Bronchial epithelial cell (primary cell): ENCODE data around the gene ZFHX2. TPM values are rescaled to one million over a fixed set of nuclear protein-coding genes. Genes with fewer than 3 reads are reported as not detected.
A peak's percentile ranks its signal among the peaks of the same experiment; 100 is the strongest.

ENCODE experiments used
- DNase-seq: peaks from one replicate; pipeline ENCODE4 v3.0.0-alpha.2; 2010; ENCODE audit warnings: low read depth
- FAIRE-seq: peaks from 2 replicates; lab custom pipeline; 2011; peaks lifted over from hg19 to GRCh38; lab: Jason Lieb, UNC
- H3K27me3 ChIP-seq: 2 replicates; pipeline ENCODE4 v1.5.1; 2011; ENCODE audit warnings: low read length; ENCODE audit not compliant: control insufficient read depth, insufficient read depth
- H3K36me3 ChIP-seq: 2 replicates; pipeline ENCODE4 v1.5.1; 2011; ENCODE audit warnings: low read length; ENCODE audit not compliant: control insufficient read depth, insufficient read depth
- H3K4me3 ChIP-seq: 2 replicates; pipeline ENCODE4 v1.5.1; 2011; ENCODE audit warnings: mild to moderate bottlenecking, low read depth, low read length, control low read depth
- total RNA-seq: library from RNA; depleted of rRNA; stranded (reverse); fragments of >200 nt; gene quantifications from 2 replicates; pipeline ENCODE4 v1.2.1, GENCODE V29; 2014
- TF ChIP-seq, protein P1 (sequence below): IDR thresholded peaks from 2 replicates; pipeline ENCODE4 v1.5.1; 2011; ENCODE audit warnings: mild to moderate bottlenecking, moderate library complexity, low read length, control low read depth, inconsistent platforms; ENCODE audit not compliant: insufficient read depth, severe bottlenecking

Gene ZFHX2
- total RNA-seq, 1 donor from 2014 or later = 0.26 TPM

DNA sequence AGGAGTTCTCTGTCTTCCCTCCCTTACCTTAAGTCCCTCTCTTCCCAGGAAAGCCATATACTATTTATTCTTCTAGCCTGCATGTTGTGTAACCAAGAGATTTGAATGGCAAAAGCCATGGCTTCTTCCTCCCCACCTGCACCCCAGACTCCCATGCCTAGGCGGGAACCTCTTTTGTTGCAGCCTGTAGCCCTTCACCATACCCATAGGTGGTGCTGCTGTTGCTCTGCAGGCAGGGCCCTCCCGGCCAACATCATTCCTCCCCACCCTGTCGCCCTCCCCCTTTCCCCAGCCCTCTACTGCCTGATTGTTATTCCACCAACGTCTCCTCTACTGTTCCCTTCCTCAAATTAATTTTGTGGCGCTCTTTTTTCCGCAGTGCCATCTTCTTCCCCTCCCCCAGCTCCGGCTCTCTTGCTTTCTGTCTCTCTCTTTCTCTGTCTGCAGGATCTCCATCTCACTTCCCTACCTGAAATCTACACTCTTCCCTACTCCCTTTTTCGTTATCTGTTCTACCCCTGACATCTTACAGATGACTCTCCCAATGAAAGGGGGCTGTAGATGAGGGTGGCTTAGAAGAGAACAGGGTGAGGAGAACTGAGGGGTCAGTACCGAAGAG is 68.2 kb downstream of the ZFHX2 start:
- DNase-seq (no peak), FAIRE-seq (no peak)
- peaks cover 7% of the 10 kb centered on the region for H3K36me3 ChIP-seq
- H3K27me3 ChIP-seq = no peaks in the 10 kb centered on the region
- TF ChIP-seq, protein P1, sequence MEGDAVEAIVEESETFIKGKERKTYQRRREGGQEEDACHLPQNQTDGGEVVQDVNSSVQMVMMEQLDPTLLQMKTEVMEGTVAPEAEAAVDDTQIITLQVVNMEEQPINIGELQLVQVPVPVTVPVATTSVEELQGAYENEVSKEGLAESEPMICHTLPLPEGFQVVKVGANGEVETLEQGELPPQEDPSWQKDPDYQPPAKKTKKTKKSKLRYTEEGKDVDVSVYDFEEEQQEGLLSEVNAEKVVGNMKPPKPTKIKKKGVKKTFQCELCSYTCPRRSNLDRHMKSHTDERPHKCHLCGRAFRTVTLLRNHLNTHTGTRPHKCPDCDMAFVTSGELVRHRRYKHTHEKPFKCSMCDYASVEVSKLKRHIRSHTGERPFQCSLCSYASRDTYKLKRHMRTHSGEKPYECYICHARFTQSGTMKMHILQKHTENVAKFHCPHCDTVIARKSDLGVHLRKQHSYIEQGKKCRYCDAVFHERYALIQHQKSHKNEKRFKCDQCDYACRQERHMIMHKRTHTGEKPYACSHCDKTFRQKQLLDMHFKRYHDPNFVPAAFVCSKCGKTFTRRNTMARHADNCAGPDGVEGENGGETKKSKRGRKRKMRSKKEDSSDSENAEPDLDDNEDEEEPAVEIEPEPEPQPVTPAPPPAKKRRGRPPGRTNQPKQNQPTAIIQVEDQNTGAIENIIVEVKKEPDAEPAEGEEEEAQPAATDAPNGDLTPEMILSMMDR = peak; percentile 46
- no peak overlapping the region for H3K4me3 ChIP-seq

DNA sequence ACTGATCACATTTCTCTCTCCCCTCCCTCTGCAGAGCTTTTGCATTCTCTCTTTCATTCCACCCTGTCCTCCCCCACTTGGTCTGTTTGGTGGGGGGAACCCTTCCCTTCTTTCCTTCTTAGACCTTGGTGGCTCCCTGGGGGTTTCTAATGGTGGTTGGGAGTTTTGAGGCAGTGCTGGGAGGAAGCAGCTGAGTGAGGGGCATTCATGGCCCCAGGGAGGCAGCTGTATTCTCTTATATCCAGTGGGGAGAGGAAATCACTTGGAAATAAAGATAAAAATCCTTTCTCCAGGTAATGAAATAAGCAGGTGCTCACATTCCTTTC is 68.8 kb downstream of the ZFHX2 start:
- no peak overlapping the region for H3K4me3 ChIP-seq
- DNase-seq (no peak), FAIRE-seq (no peak)
- peaks cover 7% of the 10 kb centered on the region for H3K36me3 ChIP-seq
- TF ChIP-seq, protein P1 = no peak
- H3K27me3 ChIP-seq = no peaks in the 10 kb centered on the region

DNA sequence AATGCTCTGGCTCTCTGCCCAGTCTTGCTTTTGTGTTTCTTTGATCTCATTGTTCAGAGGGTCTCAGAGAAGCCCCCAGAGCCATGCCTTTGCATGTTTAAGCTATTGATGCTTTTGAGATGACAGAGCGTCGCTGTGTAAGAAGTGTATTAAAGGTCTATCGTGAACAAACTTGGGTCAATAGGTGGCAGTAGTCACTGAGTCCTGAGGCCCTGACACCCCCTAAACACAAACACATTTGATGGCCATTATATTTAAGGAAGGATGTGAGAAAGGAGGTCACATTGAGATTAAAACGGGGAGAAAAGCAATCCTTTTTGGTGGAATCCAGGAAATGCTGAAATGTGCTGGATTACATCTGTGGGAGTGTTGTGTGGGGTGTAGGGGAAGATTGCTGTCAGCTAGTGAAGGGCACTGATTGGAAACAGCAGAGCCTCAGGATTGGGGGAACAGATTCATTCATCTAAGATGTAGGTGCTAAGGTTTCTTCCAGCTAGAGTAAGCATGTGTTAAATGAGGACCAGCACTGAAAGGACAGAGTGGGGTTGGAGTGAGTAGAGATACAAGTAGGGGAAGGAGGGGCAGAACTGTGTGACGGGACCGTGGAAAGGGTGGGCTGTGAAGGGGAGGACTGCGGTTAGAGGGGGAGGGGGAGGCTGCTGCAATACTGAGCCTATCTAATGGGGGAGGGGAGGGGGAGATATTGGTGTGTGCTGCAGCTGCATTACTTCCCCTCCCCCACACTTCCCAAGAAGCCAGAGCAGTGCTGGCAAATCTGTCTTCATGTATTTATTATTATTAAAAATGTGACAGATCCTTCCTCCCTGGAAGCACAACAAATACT is 69.4 kb downstream of the ZFHX2 start:
- no peak for DNase-seq
- H3K4me3 ChIP-seq = no peak overlapping the region
- TF ChIP-seq, protein P1 = no peak
- peaks cover 9% of the 10 kb centered on the region for H3K36me3 ChIP-seq
- no peaks in the 10 kb centered on the region for H3K27me3 ChIP-seq
- FAIRE-seq = no peak

DNA sequence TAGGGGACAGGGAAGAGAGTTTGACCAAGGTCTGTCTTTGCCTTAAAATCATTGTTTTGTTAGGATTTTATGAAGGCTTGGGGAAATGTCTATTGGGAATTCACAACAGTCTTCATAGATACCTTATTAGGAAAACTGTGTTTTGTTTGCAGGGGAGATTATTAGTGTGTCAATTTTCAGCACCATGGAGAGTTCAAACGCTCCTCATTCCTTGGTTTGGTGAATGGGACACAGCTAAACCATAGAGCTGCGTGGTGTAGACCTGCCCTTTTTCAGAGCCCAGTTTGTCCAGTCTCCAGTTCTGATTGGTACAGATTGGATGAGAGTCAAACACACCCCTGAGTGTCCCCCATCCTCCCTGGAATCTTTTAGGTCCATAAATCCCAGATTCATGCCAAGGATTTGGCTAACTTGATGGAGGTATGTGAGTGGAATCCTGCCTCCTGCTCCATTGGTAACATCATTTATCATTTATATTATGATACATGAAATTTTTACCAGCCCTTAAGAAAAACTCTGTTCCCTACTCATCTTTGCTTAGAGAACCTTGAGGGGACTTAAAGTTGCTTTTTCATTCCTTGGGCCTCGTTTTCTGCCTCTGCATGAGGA is 70.1 kb downstream of the ZFHX2 start:
- H3K4me3 ChIP-seq = no peak overlapping the region
- FAIRE-seq (no peak), DNase-seq (peak; percentile 7)
- peaks cover 10% of the 10 kb centered on the region for H3K36me3 ChIP-seq
- TF ChIP-seq, protein P1 = no peak
- no peaks in the 10 kb centered on the region for H3K27me3 ChIP-seq

DNA sequence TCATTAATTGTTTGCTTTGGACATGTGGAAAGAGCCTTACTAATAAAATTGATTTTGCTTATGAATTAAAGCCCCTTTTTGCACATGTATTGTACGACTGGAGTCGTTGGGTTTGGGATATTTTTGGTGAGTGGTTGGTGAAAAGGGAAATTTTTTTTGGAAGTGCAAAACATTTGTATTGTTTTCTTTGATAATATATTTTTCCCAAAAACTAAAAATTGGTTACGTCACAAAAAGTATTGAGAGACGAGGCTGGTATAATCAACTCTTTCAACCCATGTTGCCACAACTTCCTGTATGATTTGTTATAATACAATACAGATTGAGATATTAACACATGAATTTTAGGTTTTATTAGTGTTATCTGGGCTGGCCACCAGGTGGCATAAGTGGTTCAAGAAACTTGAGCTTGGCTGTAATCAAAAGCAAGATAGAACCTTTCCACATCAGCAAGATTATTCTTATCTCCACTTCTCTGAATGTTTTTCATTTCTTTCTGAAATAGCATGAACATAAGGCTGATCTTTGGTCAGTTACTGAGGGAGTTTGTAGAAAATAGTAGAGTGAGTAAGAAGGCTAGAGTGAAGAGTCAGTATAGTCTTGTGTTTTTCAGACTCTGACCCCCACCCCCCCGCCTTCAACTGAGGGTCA is 73.3 kb downstream of the ZFHX2 start:
- TF ChIP-seq, protein P1 = peak; percentile 43
- DNase-seq = peak; percentile 62
- no peak overlapping the region for H3K4me3 ChIP-seq
- no peak for FAIRE-seq
- peaks cover 21% of the 10 kb centered on the region for H3K36me3 ChIP-seq
- no peaks in the 10 kb centered on the region for H3K27me3 ChIP-seq
